ENCODE measurements around the gene MEIKIN. TPM values are rescaled to one million over a fixed set of nuclear protein-coding genes. Genes with fewer than 3 reads are reported as not detected.

Gene MEIKIN
- total RNA-seq, 1 experiment from 2014 or later: not detected

DNA sequence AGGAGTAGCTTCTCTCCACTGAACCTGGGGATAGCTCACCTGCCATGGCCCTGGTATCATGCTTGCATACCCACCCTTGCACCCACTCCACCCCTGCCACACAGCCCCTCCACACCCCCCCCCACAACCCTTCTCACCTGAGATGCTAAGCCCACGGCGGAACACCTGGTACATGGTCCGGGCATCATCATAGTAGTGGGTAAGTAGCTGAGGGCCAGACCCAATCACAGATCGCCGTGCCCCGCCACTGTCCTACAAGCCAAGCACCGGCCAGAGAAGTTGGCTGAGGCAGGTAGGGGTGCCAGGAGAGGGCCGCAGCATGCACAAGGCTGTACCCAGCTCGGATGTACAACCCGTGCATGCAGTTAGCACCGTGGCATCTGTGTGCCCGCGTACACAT, 45.3 kb upstream of the MEIKIN start:
- no peaks in the 10 kb centered on the region for H3K27me3 ChIP-seq (replicated peaks; ENCODE audit: control insufficient read depth, insufficient read depth, low read length)
- H3K36me3 ChIP-seq (ENCODE audit: control insufficient read depth, insufficient read depth, low read length): no peaks in the 10 kb centered on the region
- intact Hi-C loops (cut with micrococcal nuclease; ENCODE audit: unreplicated experiment): no loop called here
- H3K9me3 ChIP-seq: no peaks in the 10 kb centered on the region
- ChIA-PET CTCF (no interaction called here), POLR2A (no interaction called here)
- Mint-ChIP-seq H3K4me3 (ENCODE audit: unreplicated experiment) (no peak overlapping the region), H3K36me3 (ENCODE audit: insufficient read depth, unreplicated experiment) (no peaks in the 10 kb centered on the region), H3K27ac (ENCODE audit: unreplicated experiment) (no peak overlapping the region), H3K27me3 (ENCODE audit: insufficient read depth, unreplicated experiment) (no peaks in the 10 kb centered on the region), H3K4me1 (ENCODE audit: low read depth, unreplicated experiment) (peaks cover 6% of the 10 kb centered on the region), H3K9me3 (ENCODE audit: unreplicated experiment) (no peaks in the 10 kb centered on the region)
- BruUV-seq (replicated peaks): no TSS peak
- no peak for DNase-seq
- H3K4me1 ChIP-seq: peaks cover 16% of the 10 kb centered on the region
- H3K4me3 ChIP-seq (ENCODE audit: low read depth, low read length): no peak overlapping the region
- TF ChIP-seq, protein P1, sequence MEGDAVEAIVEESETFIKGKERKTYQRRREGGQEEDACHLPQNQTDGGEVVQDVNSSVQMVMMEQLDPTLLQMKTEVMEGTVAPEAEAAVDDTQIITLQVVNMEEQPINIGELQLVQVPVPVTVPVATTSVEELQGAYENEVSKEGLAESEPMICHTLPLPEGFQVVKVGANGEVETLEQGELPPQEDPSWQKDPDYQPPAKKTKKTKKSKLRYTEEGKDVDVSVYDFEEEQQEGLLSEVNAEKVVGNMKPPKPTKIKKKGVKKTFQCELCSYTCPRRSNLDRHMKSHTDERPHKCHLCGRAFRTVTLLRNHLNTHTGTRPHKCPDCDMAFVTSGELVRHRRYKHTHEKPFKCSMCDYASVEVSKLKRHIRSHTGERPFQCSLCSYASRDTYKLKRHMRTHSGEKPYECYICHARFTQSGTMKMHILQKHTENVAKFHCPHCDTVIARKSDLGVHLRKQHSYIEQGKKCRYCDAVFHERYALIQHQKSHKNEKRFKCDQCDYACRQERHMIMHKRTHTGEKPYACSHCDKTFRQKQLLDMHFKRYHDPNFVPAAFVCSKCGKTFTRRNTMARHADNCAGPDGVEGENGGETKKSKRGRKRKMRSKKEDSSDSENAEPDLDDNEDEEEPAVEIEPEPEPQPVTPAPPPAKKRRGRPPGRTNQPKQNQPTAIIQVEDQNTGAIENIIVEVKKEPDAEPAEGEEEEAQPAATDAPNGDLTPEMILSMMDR (IDR thresholded peaks at IDR 0.05; ENCODE audit: insufficient read depth in 1 of 2, low read depth in 1 of 2, low read length in 1 of 2, severe bottlenecking in 1 of 2, unreplicated experiment in 1 of 2): no peak

DNA sequence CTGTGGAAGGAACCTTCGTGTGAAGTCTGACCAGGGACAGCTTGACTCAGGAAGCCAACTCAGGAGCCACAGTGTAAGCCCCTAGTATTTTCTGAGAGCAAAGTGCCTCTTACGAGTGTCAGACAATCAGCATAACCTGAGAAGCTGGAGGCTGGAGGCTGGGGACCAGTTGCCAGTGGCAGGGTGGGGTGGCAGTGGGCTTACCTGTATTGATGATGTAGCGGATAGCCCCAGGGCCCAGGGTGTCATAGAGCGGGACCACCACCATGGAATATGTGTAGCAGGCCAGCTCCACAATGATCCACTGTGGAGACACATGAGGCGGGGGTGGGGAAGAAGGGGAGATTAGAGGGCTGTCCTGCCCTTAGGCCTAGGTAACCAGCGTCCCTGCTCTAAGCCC, 43.1 kb upstream of the MEIKIN start:
- intact Hi-C loops (cut with micrococcal nuclease; ENCODE audit: unreplicated experiment): no loop called here
- no peaks in the 10 kb centered on the region for H3K27me3 Mint-ChIP-seq (ENCODE audit: insufficient read depth, unreplicated experiment)
- Histone ChIP-seq H3K27me3 (replicated peaks; ENCODE audit: control insufficient read depth, insufficient read depth, low read length) (0 out of 2 replicates have a peak, but pooled peaks cover 2% of the 10 kb centered on the region), H3K4me3 (ENCODE audit: low read depth, low read length) (no peak overlapping the region), H3K4me1 (no peaks in the 10 kb centered on the region), H3K9me3 (no peaks in the 10 kb centered on the region), H3K36me3 (ENCODE audit: control insufficient read depth, insufficient read depth, low read length) (no peaks in the 10 kb centered on the region)
- H3K36me3 Mint-ChIP-seq (ENCODE audit: insufficient read depth, unreplicated experiment): no peaks in the 10 kb centered on the region
- no peaks in the 10 kb centered on the region for H3K9me3 Mint-ChIP-seq (ENCODE audit: unreplicated experiment)
- ChIA-PET CTCF (no interaction called here), POLR2A (no interaction called here)
- TF ChIP-seq, protein P1 (IDR thresholded peaks at IDR 0.05; ENCODE audit: insufficient read depth in 1 of 2, low read depth in 1 of 2, low read length in 1 of 2, severe bottlenecking in 1 of 2, unreplicated experiment in 1 of 2): no peak
- no TSS peak for BruUV-seq (replicated peaks)
- no peak overlapping the region for H3K4me3 Mint-ChIP-seq (ENCODE audit: unreplicated experiment)
- DNase-seq: no peak
- H3K4me1 Mint-ChIP-seq (ENCODE audit: low read depth, unreplicated experiment): peaks cover 6% of the 10 kb centered on the region
- H3K27ac Mint-ChIP-seq (ENCODE audit: unreplicated experiment): no peak overlapping the region

GRCh38 chr5:131987251-131987650, 41.8 kb upstream of the MEIKIN start:
- no TSS peak for BruUV-seq (replicated peaks)
- Histone ChIP-seq H3K4me1 (no peaks in the 10 kb centered on the region), H3K9me3 (no peaks in the 10 kb centered on the region), H3K27me3 (replicated peaks; ENCODE audit: control insufficient read depth, insufficient read depth, low read length) (0 out of 2 replicates have a peak, but pooled peaks cover 2% of the 10 kb centered on the region), H3K36me3 (ENCODE audit: control insufficient read depth, insufficient read depth, low read length) (no peaks in the 10 kb centered on the region), H3K4me3 (ENCODE audit: low read depth, low read length) (no peak overlapping the region)
- Mint-ChIP-seq H3K36me3 (ENCODE audit: insufficient read depth, unreplicated experiment) (no peaks in the 10 kb centered on the region), H3K27me3 (ENCODE audit: insufficient read depth, unreplicated experiment) (peaks cover 3% of the 10 kb centered on the region), H3K9me3 (ENCODE audit: unreplicated experiment) (no peaks in the 10 kb centered on the region), H3K27ac (ENCODE audit: unreplicated experiment) (no peak overlapping the region), H3K4me3 (ENCODE audit: unreplicated experiment) (no peak overlapping the region), H3K4me1 (ENCODE audit: low read depth, unreplicated experiment) (no peaks in the 10 kb centered on the region)
- CTCF ChIA-PET: interaction anchor here (0.7 kb wide), 1 partner anchor 660 kb away, joined by 3 read pairs; no protein-coding TSS in a partner anchor
- DNase-seq: no peak
- intact Hi-C loops (cut with micrococcal nuclease; ENCODE audit: unreplicated experiment): no loop called here
- TF ChIP-seq, protein P1 (IDR thresholded peaks at IDR 0.05; ENCODE audit: insufficient read depth in 1 of 2, low read depth in 1 of 2, low read length in 1 of 2, severe bottlenecking in 1 of 2, unreplicated experiment in 1 of 2): no peak
- POLR2A ChIA-PET: no interaction called here

All from Caco-2 (cell line).